ENCODE results near the gene PTPRJ.

The PTPRJ gene

DNA sequence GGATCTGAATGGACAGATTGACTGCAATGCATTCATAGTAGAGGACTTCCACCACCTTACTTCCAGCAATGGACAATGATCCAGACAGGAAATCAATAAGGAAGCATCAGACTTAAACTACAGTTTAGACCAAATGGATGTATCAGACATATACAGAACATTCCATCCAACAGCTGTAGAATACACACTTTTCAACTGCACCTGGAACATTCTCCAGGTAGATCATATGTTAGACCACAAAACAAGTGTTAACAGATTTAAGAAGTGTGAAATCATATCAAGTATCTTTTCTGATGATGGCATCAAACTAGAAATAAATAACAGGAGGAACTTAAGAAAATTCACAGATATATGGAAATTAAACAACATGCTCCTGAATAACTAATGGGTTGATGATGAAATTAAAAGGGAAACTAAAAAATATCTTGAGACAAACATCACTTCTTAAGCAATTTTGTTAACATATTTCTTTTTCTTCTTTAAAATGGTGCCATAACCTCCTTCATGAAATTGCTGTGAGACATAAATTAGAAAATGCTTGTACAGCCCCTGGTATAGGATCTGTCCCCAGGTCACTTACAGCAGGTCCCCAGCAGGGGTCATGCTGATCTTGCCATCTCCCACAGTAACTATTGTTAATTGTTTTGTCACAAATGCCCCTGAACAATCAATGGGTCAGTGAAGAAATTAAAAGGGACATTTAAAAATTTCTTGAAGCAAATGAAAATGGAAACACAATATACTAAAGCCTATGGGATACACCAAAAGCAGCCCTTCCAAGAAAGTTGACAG, 136.3 kb downstream of the PTPRJ start:
- TF ChIP-seq, protein P1, sequence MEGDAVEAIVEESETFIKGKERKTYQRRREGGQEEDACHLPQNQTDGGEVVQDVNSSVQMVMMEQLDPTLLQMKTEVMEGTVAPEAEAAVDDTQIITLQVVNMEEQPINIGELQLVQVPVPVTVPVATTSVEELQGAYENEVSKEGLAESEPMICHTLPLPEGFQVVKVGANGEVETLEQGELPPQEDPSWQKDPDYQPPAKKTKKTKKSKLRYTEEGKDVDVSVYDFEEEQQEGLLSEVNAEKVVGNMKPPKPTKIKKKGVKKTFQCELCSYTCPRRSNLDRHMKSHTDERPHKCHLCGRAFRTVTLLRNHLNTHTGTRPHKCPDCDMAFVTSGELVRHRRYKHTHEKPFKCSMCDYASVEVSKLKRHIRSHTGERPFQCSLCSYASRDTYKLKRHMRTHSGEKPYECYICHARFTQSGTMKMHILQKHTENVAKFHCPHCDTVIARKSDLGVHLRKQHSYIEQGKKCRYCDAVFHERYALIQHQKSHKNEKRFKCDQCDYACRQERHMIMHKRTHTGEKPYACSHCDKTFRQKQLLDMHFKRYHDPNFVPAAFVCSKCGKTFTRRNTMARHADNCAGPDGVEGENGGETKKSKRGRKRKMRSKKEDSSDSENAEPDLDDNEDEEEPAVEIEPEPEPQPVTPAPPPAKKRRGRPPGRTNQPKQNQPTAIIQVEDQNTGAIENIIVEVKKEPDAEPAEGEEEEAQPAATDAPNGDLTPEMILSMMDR (IDR thresholded peaks at IDR 0.05; ENCODE audit: insufficient read depth, low read length, poor library complexity, severe bottlenecking) = peak; percentile 59
- no peak overlapping the region for H3K4me3 ChIP-seq (replicated peaks; ENCODE audit: low read depth, low read length)
- no peak for DNase-seq (ENCODE audit: extremely low read depth, insufficient read length)
- no peaks in the 10 kb centered on the region for H3K36me3 ChIP-seq (ENCODE audit: control insufficient read depth, insufficient read depth, low read length)
- H3K27me3 ChIP-seq (replicated peaks; ENCODE audit: control insufficient read depth, insufficient read depth, low read length) = no peaks in the 10 kb centered on the region

GRCh38 chr11:48122246-48122645, 141.9 kb downstream of the PTPRJ start:
- H3K4me3 ChIP-seq (replicated peaks; ENCODE audit: low read depth, low read length) = no peak overlapping the region
- TF ChIP-seq, protein P1 (IDR thresholded peaks at IDR 0.05; ENCODE audit: insufficient read depth, low read length, poor library complexity, severe bottlenecking) = no peak
- H3K27me3 ChIP-seq (replicated peaks; ENCODE audit: control insufficient read depth, insufficient read depth, low read length) = no peaks in the 10 kb centered on the region
- no peaks in the 10 kb centered on the region; the same call in 1 of the 2 replicates for H3K36me3 ChIP-seq (ENCODE audit: control insufficient read depth, insufficient read depth, low read length)
- no peak for DNase-seq (ENCODE audit: extremely low read depth, insufficient read length)

DNA sequence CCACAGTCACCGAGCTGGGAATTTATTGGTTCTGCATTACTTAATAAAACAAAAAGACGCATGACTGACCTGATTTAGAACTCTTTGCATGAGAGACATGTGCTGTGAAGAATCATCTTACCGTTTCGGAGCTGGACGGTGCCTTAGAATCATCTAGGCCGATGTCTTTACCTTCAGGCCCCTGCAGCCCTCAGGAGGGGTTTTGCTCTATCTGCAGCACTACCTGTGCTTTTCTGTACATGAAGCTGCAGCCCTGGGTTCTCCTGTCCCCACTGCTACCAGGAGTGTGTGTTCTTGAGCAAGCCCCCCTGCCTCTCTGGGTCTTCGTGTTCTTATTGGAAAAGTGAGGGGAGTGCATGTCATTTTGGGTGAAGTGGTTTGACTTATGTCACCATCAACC, 142.3 kb downstream of the PTPRJ start:
- H3K36me3 ChIP-seq (ENCODE audit: control insufficient read depth, insufficient read depth, low read length) = no peaks in the 10 kb centered on the region; the same call in 1 of the 2 replicates
- TF ChIP-seq, protein P1 (IDR thresholded peaks at IDR 0.05; ENCODE audit: insufficient read depth, low read length, poor library complexity, severe bottlenecking) = no peak
- H3K4me3 ChIP-seq (replicated peaks; ENCODE audit: low read depth, low read length) = no peak overlapping the region
- DNase-seq (ENCODE audit: extremely low read depth, insufficient read length) = no peak
- no peaks in the 10 kb centered on the region for H3K27me3 ChIP-seq (replicated peaks; ENCODE audit: control insufficient read depth, insufficient read depth, low read length)

DNA sequence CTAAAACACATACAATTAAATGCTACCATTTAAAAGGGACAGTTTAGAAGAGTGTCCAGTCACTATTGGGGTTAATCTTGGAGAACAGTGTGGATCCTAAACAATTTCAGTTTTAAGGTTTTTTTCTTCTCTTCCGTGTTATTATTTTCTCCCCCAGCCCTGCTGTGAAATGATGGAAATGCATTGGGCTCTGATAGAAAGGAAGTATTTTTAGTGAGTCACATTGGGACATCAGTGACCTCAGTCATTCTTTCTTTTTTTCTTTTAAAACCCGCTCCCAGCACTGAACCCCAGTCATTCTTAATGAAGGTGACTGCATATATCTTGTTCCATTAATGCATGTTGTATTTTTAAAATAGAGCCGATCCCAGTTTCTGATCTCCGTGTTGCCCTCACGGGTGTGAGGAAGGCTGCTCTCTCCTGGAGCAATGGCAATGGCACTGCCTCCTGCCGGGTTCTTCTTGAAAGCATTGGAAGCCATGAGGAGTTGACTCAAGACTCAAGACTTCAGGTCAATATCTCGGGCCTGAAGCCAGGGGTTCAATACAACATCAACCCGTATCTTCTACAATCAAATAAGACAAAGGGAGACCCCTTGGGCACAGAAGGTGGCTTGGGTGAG, 143.0 kb downstream of the PTPRJ start:
- H3K4me3 ChIP-seq (replicated peaks; ENCODE audit: low read depth, low read length) = no peak overlapping the region
- TF ChIP-seq, protein P1 (IDR thresholded peaks at IDR 0.05; ENCODE audit: insufficient read depth, low read length, poor library complexity, severe bottlenecking) = no peak
- no peaks in the 10 kb centered on the region; the same call in 1 of the 2 replicates for H3K36me3 ChIP-seq (ENCODE audit: control insufficient read depth, insufficient read depth, low read length)
- DNase-seq (ENCODE audit: extremely low read depth, insufficient read length) = no peak
- H3K27me3 ChIP-seq (replicated peaks; ENCODE audit: control insufficient read depth, insufficient read depth, low read length) = no peaks in the 10 kb centered on the region

DNA sequence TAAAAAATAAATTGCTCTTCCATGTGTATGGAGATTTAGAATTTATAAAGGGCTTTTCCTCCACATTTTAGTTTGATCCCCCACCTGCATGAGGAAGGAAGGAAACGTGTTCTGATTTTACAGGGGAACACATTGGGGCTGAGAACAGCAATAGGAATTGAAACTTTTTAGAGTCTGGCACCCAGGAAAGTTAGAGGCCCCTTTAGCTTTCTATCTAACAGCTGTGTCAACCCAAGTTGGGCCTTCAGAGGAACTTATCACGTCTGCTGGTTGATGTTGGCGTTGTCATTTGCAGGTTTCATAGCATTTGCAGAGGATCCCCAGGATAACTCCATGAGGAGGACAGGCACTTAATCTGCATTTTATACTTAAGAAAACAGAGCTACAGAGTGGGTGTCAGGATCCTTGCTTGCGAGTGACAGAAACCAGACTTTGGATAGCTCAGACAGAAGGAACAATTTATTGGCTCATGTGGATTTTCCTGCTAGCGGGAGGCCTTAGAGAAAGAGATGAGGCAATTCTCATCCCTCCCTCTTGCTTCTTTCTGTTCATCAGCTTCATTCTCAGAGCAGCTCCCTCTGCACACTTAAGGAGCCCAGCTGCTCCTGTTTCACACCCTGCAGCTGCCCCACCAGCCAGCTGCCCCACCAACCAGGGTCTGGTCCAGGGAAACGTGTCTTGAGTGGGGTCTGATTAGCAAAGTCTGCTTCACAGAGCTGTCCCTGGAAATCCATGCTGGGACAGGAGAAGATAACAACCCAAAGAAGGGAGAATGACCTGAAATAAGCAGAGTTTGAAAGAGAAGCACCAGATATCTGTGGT, 143.8 kb downstream of the PTPRJ start:
- no peak for DNase-seq (ENCODE audit: extremely low read depth, insufficient read length)
- no peaks in the 10 kb centered on the region; the same call in 1 of the 2 replicates for H3K36me3 ChIP-seq (ENCODE audit: control insufficient read depth, insufficient read depth, low read length)
- TF ChIP-seq, protein P1 (IDR thresholded peaks at IDR 0.05; ENCODE audit: insufficient read depth, low read length, poor library complexity, severe bottlenecking) = no peak
- H3K27me3 ChIP-seq (replicated peaks; ENCODE audit: control insufficient read depth, insufficient read depth, low read length) = no peaks in the 10 kb centered on the region
- no peak overlapping the region for H3K4me3 ChIP-seq (replicated peaks; ENCODE audit: low read depth, low read length)

All from GM06990 (cell line).